Retinal pigment epithelial cell (primary cell): ENCODE data around the gene NUP214.
A peak's percentile ranks its signal among the peaks of the same experiment; 100 is the strongest.
"Not testable (repeated sequence)": the region's sequence is repeated elsewhere in the genome, so short reads cannot be mapped to it uniquely, and the experiment has no call there.

Experiments used
- DNase-seq: peaks from one replicate; pipeline ENCODE4 v3.0.0-alpha.2; 2010; ENCODE audit warnings: low read depth
- H3K4me3 ChIP-seq: 2 replicates; pipeline ENCODE4 v1.5.1; 2011; ENCODE audit warnings: mild to moderate bottlenecking, low read length, control low read depth, moderate library complexity
- TF ChIP-seq, protein P1 (sequence below): conservative IDR thresholded peaks from 2 replicates; pipeline ENCODE4 v1.5.1; 2011; ENCODE audit warnings: low read depth, low read length, control low read depth, inconsistent platforms

NUP214 gene

DNA sequence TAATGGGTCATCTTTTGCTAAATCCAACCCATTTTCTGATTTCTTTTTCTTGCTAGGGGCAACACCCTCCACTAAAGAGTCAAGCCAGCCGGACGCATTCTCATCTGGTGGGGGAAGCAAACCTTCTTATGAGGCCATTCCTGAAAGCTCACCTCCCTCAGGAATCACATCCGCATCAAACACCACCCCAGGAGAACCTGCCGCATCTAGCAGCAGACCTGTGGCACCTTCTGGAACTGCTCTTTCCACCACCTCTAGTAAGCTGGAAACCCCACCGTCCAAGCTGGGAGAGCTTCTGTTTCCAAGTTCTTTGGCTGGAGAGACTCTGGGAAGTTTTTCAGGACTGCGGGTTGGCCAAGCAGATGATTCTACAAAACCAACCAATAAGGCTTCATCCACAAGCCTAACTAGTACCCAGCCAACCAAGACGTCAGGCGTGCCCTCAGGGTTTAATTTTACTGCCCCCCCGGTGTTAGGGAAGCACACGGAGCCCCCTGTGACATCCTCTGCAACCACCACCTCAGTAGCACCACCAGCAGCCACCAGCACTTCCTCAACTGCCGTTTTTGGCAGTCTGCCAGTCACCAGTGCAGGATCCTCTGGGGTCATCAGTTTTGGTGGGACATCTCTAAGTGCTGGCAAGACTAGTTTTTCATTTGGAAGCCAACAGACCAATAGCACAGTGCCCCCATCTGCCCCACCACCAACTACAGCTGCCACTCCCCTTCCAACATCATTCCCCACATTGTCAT, 72.0 kb downstream of the NUP214 start:
- H3K4me3 ChIP-seq: no peak overlapping the region
- TF ChIP-seq, protein P1, sequence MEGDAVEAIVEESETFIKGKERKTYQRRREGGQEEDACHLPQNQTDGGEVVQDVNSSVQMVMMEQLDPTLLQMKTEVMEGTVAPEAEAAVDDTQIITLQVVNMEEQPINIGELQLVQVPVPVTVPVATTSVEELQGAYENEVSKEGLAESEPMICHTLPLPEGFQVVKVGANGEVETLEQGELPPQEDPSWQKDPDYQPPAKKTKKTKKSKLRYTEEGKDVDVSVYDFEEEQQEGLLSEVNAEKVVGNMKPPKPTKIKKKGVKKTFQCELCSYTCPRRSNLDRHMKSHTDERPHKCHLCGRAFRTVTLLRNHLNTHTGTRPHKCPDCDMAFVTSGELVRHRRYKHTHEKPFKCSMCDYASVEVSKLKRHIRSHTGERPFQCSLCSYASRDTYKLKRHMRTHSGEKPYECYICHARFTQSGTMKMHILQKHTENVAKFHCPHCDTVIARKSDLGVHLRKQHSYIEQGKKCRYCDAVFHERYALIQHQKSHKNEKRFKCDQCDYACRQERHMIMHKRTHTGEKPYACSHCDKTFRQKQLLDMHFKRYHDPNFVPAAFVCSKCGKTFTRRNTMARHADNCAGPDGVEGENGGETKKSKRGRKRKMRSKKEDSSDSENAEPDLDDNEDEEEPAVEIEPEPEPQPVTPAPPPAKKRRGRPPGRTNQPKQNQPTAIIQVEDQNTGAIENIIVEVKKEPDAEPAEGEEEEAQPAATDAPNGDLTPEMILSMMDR: no peak
- DNase-seq: no peak

DNA sequence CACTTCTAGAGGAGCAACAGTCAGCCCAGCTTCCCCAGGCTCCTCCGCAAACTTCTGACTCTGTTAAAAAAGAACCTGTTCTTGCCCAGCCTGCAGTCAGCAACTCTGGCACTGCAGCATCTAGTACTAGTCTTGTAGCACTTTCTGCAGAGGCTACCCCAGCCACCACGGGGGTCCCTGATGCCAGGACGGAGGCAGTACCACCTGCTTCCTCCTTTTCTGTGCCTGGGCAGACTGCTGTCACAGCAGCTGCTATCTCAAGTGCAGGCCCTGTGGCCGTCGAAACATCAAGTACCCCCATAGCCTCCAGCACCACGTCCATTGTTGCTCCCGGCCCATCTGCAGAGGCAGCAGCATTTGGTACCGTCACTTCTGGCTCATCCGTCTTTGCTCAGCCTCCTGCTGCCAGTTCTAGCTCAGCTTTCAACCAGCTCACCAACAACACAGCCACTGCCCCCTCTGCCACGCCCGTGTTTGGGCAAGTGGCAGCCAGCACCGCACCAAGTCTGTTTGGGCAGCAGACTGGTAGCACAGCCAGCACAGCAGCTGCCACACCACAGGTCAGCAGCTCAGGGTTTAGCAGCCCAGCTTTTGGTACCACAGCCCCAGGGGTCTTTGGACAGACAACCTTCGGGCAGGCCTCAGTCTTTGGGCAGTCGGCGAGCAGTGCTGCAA, 72.8 kb downstream of the NUP214 start:
- DNase-seq: no peak
- TF ChIP-seq, protein P1: no peak

DNA sequence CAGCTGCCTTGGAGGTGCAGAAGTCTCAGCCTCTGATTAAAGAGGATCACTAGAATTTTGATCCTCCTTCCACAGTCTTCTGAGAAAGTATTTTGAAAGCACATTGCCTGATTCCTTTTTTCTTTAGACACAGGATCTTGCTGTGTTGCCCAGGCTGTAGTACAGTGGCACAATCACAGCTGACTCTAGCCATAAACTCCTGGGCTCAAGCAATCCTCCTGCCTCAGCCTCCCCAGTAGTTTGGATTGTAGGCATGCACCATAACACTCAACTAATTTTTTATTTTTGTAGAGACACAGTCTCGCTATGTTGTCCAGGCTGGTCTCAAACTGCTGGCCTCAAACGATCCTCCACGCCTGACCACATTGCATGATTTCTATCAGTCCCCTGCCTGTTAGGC, 76.5 kb downstream of the NUP214 start:
- no peak for DNase-seq
- H3K4me3 ChIP-seq: no peak overlapping the region
- TF ChIP-seq, protein P1: no peak

More for the DNA sequence above, 72.8 kb downstream of the NUP214 start:
- no peak overlapping the region for H3K4me3 ChIP-seq

GRCh38 chr9:131203431-131204218, 78.2 kb downstream of the NUP214 start:
- no peak for DNase-seq
- TF ChIP-seq, protein P1: peak; percentile 33
- no peak overlapping the region for H3K4me3 ChIP-seq

DNA sequence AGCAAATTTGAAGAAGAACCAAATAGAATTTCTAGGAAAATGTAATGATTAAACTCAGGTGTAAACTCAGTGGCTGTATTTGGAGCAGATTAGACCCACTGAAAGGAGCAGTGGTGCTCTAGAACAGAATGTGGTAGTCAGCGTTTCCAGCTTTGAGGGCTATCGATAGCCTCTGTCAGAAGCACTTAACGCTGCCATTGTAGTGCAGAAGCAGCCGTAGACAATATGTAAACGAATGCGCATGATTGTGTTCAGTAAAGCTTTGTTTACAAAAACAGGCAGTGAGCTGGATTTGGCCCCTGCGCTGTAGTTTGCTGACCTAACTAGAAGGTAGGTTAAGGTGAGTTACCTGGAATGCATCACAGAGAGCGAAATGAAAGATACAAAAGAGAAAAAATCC, 78.9 kb downstream of the NUP214 start:
- DNase-seq: no peak
- TF ChIP-seq, protein P1: no peak
- no peak overlapping the region for H3K4me3 ChIP-seq

DNA sequence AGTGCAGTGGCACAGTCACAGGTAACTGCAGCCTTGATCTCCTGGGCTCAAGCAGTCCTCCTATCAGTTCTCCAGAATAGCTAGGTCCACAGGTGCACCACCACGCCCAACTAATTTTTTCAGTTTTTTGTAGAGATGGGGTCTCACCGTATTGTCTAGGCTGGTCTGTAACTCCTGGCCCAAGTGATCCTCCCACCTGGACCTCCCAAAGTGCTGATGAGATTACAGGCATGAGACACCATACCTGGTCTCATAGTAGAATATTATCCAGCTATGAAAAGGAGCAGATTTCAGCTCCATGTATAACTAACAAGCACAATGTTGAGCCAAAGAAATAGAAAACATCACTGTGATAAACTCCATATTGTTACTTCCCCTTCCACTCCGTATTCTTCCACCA, 81.1 kb downstream of the NUP214 start:
- TF ChIP-seq, protein P1: no peak
- no peak overlapping the region for H3K4me3 ChIP-seq
- DNase-seq: no peak

GRCh38 chr9:131211920-131212319, 86.5 kb downstream of the NUP214 start:
- not testable (repeated sequence) for DNase-seq

More at GRCh38 chr9:131211920-131212319, 86.5 kb downstream of the NUP214 start:
- not testable (repeated sequence) for H3K4me3 ChIP-seq
